PFSK-1 (cell line): ENCODE data around the gene BRAF.

Experiments used
- POLR2AphosphoS5 ChIP-seq: IDR thresholded peaks from 2 replicates; pipeline ENCODE4 v1.6.1; 2012; ENCODE audit warnings: low read depth, mild to moderate bottlenecking, control low read depth, low read length, moderate library complexity
- SIN3A ChIP-seq: IDR thresholded peaks from 2 replicates; pipeline ENCODE4 v1.6.1; 2012; ENCODE audit warnings: mild to moderate bottlenecking, low read length, moderate library complexity, borderline replicate concordance; ENCODE audit not compliant: insufficient read depth

DNA sequence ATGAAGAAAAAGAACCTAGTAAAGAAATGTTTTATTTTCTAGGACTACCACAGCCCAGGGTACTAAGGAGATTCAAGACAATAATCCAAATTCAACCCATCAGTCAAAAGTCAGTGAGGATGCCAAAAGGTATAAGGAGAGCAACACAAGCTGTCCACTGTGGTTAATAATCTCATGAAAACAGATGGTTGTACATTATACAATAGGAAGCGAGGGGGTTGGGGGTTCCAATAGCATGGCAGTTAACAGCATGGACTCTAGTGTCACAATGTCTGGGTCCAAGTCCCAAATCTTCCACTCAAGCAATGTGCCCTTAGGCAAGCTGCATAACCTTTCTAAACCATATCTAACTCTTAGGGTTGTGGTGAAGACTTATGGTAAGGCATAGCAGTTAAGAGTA, 35.1 kb downstream of the BRAF start:
- TF ChIP-seq POLR2AphosphoS5: no peak
- no peak for TF ChIP-seq SIN3A
